HG03108 (cell line): ENCODE results near the gene SH3PXD2A.
"Not testable (repeated sequence)": the region's sequence is repeated elsewhere in the genome, so short reads cannot be mapped to it uniquely, and the experiment has no call there.

Source experiments
- ATAC-seq: cut with Tn5 transposase; IDR thresholded peaks from one replicate; pipeline ENCODE4 v1.9.1; 2021; ENCODE audit warnings: moderate library complexity; ENCODE audit not compliant: unreplicated experiment

Gene SH3PXD2A

GRCh38 chr10:103653581-103654037 lies 201.8 kb downstream of the SH3PXD2A start:
- ATAC-seq = no peak

DNA sequence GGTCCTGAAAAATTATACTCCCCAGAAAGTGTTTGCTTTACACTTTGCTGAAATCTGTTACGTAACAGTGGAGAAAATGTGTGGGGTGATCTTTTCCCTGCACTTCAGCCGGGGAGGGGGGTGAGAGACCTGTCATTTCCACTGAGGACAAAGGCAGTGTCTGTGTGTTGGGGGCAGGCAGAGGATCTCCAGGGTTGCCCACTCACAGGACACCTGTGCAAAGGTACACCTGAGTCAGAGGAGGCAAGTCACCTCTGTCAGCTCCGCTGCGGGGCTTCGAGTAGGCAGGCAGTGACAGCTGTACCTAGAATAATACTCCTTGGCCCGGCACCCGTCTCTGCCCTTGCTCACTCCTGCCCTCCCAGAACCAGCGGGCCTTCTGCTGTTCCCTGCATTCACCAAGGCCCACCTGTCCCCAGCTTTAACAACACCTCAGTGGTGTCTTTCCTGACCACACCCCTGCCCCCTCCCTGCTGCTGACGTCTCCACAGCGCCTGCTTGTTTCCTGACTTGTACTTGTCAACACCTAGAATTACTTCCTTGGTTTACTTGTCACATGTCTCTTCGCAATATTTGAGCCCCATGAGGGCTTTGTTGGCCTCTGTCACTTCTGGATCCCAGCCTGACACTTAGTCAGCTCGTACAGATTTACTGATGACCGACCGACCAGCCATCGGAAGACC lies 202.6 kb downstream of the SH3PXD2A start:
- ATAC-seq = no peak

GRCh38 chr10:103651783-103652476 lies 203.4 kb downstream of the SH3PXD2A start:
- ATAC-seq = no peak

DNA sequence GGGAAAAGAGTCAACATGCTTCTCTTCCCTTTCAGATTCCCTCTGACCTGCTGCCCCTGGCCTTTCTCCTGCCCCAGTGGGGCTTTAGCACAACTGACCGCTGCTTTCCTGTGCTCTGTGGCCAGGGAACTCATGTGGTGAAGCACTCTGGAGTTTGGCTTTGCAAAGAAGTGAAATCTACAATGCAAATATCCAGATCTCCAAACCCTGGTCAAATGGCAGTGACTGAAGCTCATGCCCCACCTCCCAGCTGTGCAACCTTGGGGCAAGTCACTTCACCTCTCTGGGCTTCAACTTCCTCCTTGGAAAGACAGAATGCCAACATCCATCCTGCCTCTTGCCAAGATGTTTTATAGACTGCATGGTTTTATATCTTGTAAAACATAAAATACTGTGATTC lies 204.0 kb downstream of the SH3PXD2A start:
- ATAC-seq = no peak

DNA sequence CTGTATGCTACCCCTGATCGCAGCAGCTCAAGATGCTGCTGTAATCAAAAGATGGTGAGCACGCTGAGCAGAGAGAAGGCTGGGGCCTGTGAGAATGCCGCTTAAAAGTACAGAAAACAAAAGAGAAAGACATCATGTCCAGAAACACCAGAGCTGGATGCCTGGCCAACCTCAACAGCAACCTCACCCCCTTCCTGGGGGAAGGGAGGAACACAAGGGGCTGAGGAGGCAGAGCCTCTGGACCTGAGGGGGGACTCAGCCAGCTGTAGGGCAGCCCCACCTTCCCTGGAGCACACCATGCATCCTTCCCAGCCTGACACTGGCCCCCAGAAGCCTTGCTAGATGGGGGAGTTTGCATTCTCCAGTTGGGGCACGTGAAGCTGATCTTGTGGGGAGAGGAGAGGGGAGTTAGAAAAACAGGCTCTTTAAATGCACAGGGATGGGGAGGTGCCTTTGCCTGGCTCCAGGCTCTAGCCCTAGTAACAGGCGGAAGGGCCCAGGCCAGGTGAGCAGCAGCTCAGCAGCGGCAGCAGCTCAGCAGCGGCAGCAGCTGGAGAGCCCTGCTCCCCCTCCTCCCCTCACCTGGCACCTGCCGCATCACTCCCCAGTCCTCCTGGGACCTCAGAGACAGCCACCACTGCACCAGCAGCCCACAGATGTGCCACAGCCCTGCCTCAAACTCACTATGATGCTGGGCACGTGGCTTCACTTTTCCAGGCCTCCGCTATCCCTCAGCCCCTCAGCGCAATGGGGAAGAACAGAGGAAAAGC lies 205.5 kb downstream of the SH3PXD2A start:
- no peak for ATAC-seq

GRCh38 chr10:103648636-103649532 lies 206.5 kb downstream of the SH3PXD2A start:
- no peak for ATAC-seq

GRCh38 chr10:103648251-103648635 lies 207.1 kb downstream of the SH3PXD2A start:
- ATAC-seq = no peak

- ATAC-seq = no peak
Observed at GRCh38 chr10:103646304-103646703, 209.1 kb downstream of the SH3PXD2A start.

- ATAC-seq = no peak
Observed at GRCh38 chr10:103645141-103646054, 210.0 kb downstream of the SH3PXD2A start.

GRCh38 chr10:103643381-103643780 lies 212.0 kb downstream of the SH3PXD2A start:
- no peak for ATAC-seq

DNA sequence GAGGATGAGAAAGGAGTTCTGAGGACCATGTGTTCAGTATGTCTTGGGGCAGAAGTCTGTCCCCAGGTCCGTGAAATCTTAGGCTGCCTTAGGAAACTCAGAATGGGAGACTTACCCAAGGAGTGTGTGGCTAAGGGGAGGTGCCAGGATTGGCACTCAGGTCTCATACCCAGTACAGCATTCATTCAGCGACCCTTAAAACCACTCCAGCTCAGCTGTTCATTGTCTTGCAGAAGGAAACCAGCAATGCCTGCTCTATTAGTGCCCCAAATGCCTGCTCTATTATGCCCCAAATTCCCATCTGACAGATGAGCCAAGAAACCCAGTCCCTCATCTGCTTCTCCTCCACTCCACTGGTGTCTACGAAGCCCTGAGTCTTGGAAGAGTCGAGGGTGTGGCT lies 214.1 kb downstream of the SH3PXD2A start:
- no peak for ATAC-seq

DNA sequence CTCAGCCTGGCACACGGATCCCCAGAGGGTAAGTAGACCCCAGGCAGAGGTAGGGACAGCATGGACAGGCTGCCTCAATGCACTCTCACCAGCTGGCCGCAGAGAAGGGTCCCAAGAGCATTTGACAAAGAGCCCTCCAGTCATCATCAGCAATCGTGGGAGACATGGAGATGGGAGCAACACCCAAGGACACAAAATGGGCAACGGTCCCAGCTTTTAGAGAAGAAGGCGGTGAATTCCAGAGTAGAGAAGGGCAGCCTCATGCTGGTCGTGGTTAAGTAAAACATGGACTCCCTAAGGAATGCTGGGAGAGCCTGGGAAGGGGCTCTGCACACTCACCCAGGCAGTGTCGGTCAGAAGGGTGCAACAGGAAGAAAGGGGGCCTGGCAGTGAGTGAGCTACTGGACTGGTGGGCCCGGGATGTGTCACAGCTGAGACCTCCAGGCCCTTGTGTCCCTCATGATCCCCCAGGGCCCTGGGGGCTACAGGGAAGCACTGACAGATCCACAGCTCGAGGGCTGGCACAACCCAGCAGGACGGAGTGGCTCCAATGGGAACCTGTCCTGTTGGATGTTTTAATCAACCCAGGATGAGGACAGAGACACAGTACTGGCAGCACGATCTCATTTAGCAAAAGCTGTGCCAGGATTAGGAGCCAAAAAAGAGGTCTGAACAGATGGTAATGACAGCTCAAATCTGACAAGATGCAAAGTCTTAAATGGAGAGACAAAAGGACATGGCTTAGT lies 214.8 kb downstream of the SH3PXD2A start:
- no peak for ATAC-seq

- no peak for ATAC-seq
Observed at GRCh38 chr10:103638948-103639347, 216.4 kb downstream of the SH3PXD2A start.

DNA sequence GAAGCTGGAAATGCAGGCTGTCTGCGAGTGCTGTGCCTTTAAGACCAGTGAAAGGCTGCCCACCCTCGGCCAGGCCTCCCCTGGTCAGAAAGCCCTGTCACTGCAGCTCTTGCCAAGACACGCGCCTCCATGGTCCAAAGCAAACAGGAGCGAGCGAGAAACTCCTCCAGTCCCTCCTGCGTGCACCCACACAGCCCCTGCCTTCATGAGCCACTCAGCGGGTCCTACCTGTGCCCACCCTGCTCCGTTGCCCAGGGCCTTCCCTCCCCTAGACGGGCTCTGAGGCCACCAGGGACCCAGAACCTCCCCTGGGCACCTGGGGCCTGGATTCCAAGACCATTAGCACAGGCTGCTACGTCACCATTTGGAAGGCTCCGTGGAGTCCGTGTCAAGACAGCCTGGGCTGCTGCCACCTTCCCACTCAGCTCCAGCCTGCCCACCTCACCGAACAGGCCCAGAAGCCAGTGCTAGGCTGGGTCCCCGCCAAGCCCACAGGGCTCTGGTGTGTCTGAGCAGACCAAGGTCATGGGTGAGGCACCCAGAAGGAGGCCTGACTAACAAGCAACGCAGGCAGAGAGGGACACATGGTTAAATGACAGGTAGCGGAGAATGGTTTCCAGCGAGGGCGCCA lies 217.3 kb downstream of the SH3PXD2A start:
- ATAC-seq = no peak

DNA sequence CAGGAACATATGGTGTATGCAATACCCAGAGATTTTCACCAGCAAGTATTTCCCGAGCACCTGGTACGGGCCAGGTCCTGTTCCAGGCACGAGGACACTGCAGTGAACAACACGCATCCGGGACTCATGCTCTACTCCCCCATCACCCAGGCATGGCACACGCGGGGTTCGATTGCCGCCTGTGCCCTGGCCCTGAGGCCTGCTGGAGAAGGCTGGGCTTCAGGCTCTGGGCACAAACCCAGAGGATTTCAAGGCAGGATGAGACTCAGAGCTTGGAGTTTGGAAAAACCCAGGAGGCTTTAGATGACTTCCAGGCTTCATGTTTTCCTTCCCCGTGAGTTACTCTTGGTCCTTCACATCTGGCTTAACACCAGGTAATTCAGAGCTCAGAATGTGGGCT lies 218.4 kb downstream of the SH3PXD2A start:
- ATAC-seq = no peak

DNA sequence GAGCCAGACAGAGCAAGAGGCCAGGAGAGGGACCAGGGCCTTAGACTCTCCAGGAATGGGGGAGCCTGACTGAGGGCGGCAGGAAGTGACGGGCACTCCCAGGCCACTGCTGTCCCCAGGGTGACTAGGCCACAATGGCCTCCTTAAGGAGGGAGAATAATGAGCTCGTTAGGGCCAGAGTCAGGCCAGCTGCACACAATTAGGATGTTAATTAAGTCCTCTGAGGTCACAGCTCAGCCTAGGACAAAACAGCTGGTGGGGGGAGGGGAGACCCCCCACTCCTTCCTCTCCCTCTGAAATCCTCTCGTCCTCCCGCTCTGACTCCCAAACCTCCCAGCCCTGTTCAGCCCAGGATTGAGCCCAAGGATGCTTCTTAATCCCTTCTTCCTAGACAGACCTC lies 218.9 kb downstream of the SH3PXD2A start:
- no peak for ATAC-seq

DNA sequence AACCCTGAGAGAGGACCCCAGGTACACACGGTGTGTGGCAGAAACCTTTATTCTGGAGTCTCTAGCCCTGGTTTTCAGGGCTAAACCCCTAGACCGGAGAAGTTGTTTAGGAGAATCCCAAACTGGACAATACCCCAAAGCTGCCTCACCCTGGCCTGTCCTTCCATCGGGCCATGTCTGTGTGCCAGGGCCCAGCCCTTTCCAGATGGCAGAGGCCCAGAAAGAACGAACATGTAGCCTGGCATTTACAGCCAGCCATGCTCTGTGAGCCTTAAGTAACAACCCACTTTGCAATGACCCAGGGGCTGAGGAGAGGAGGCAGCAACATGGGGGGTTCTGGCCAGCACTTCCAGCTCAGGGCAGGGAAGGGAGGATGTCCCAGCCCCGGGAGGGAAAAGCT lies 219.8 kb downstream of the SH3PXD2A start:
- ATAC-seq = no peak

DNA sequence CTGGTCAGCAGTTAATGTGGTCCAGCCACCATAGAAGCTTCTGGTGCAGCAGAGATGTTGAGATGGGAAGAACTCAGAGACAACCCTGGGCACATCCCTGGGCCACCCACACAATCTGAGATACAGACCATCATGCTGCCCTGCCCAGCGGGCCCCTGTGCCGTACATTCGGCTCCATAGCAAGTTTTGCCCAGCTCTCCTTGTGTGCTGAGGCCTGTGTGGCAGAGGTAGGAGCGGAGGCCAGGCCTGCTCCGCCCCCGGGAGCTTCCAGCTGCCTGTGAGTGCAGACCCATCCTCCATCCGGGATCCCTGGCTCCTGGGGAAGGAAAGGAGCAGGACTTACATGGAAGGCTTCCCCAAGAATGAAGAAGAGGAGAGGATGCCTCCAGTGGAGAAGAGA lies 221.5 kb downstream of the SH3PXD2A start:
- ATAC-seq = no peak

DNA sequence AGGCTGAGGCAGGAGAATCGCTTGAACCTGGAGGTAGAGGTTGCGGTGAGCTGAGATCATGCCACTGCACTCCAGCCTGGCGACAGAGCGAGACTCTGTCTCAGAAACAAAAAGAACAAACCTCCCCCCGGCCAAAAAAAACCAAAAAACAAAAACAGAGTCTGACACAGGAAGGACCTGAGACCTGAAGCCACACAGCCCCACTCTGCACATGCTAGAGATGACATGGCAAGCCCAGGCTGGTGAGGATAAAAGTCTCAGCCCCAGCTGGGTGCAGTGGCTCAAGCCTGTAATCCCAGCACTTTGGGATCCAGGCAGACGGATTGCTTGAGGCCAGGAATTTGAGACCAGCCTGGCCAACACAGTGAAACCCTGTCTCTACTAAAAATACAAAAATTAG lies 222.5 kb downstream of the SH3PXD2A start:
- ATAC-seq = not testable (repeated sequence)
